Effector memory CD4-positive, alpha-beta T cell (primary cell): ENCODE data around the gene C2orf81.

Experiments used
- DNase-seq, 3 donors: peaks; one replicate each; pipeline ENCODE4 v3.0.0-alpha.2; 2020
- H3K27ac ChIP-seq: 2 replicates; pipeline ENCODE4 v1.7.0; 2013; ENCODE audit warnings: mild to moderate bottlenecking, low read length, moderate library complexity; ENCODE audit not compliant: insufficient read depth, poor library complexity, severe bottlenecking
- H3K27me3 ChIP-seq: replicated peaks from 2 replicates; pipeline ENCODE4 v1.7.0; 2013; ENCODE audit warnings: mild to moderate bottlenecking, low read length; ENCODE audit not compliant: insufficient read depth, control insufficient read depth, poor library complexity, severe bottlenecking
- H3K36me3 ChIP-seq: 2 replicates; pipeline ENCODE4 v1.7.0; 2013; ENCODE audit warnings: mild to moderate bottlenecking, low read length, moderate library complexity; ENCODE audit not compliant: control insufficient read depth, insufficient read depth
- H3K4me1 ChIP-seq: 2 replicates; pipeline ENCODE4 v1.7.0; 2013; ENCODE audit warnings: low read length, mild to moderate bottlenecking; ENCODE audit not compliant: control insufficient read depth, insufficient read depth, poor library complexity, severe bottlenecking
- H3K4me3 ChIP-seq: 2 replicates; pipeline ENCODE4 v1.7.0; 2013; ENCODE audit warnings: low read length, low read depth, mild to moderate bottlenecking; ENCODE audit not compliant: insufficient read depth, poor library complexity, severe bottlenecking
- H3K9me3 ChIP-seq: 2 replicates; pipeline ENCODE4 v1.7.0; 2013; ENCODE audit warnings: mild to moderate bottlenecking, low read length, moderate library complexity; ENCODE audit not compliant: control insufficient read depth

Gene C2orf81

DNA sequence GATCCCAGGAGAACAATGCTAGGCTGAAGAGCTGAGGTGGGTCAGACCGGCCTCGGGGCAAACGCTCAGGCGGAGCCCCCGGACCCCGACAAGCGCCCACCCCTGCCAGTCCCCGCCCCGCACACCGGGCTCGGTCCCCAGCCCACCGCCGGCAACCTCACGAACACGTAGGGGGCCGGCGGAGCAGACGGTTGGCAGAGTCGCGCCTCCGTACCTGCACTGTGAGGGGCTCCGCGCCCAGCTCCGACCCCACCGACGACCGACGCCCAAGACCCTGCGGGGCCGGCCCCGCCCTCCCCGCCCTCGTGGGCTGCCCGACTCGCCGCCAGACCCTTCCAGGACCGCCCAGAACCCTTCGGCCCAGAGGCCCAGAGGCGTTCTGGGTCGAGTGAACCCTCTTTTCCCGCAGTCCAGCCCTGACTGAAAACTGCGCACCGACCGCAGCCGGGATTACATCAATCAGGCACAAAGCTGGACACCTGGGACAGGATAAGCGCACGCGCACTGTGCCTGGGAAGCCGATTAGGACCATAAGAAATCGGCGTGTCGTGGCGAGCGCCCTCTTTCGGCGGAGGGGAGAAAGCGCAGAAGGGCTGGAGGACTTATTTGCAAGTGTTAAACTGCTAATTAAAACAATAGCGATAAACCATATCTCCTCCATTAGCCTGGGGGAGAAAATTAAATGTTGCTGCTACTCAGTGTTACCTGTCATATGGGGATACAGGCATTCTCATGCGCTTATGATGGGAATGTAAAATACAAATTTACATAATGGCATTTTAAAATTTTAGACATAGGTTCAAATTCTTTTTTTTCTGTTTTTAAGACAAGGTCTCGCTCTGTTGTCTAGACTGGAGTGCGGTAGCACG is 29.6 kb downstream of the C2orf81 start:
- peak; percentile 85 to 92 (median 89) for DNase-seq
- Histone ChIP-seq H3K9me3 (no peaks in the 10 kb centered on the region), H3K4me3 (peak overlapping the region; percentile 86), H3K27me3 (no peaks in the 10 kb centered on the region), H3K36me3 (no peaks in the 10 kb centered on the region), H3K4me1 (peaks cover 21% of the 10 kb centered on the region), H3K27ac (peak overlapping the region; percentile 97)

DNA sequence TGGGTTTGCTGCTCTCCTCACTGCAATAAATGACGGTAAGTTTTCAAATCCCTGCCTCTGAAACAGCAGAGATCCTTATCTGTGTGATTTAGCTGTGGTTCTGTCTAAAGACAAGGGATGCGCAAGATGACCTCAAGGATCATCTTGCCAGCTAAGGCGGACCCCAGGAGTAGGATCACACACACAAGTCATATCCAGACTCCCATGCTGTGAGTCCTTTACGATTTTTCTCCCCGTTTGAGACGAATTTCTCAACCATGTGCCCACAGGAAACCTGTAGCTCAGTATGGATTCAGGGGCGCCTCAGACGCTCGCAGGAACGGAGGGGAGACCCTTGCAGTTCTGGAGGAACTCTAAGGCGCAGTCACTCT is 30.2 kb downstream of the C2orf81 start:
- Histone ChIP-seq H3K36me3 (no peaks in the 10 kb centered on the region), H3K27ac (peak overlapping the region; percentile 97), H3K9me3 (no peaks in the 10 kb centered on the region), H3K4me3 (peak overlapping the region; percentile 86), H3K4me1 (peaks cover 21% of the 10 kb centered on the region), H3K27me3 (no peaks in the 10 kb centered on the region)
- no peak for DNase-seq

DNA sequence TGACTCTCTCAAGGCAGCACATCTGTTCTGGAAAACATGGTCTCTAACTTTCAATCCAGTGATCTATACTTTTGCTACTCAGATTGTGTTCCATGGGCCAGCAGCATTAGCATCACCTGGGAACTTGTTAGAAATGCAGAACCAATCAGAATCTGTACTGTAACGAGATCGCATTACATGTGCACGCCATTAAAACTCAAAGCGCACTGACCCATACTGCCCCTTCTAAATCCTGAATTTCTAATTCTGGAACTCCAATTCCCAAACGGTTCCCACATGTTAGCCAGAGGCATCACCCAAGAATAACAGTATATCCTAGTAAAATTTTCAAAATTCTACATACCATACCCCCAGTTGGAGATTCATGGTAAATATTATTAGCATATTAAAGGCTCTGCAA is 30.8 kb downstream of the C2orf81 start:
- Histone ChIP-seq H3K36me3 (no peaks in the 10 kb centered on the region), H3K4me1 (peaks cover 21% of the 10 kb centered on the region), H3K27ac (no peak overlapping the region), H3K27me3 (no peaks in the 10 kb centered on the region), H3K4me3 (peak overlapping the region; percentile 86), H3K9me3 (no peaks in the 10 kb centered on the region)
- no peak for DNase-seq

DNA sequence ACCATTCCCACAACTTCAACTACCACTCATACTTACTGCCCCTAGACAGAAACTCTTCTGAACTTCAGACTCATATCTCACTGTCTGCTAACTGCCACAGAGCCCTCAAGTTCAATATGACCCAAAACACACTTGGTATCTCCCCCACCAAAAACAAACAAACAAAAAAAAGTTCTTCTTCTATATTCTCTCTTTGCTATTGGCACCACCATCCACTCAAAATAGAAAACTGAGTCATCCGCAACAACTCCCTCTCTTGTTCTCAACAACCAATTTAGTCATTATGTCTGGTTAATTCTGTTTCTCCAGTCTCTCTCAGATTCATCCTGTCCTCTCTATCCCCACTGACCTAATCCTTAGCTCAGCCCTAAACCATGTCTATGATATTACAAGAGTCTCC is 34.1 kb downstream of the C2orf81 start:
- Histone ChIP-seq H3K4me1 (peaks cover 21% of the 10 kb centered on the region), H3K27me3 (no peaks in the 10 kb centered on the region), H3K27ac (no peak overlapping the region), H3K9me3 (no peaks in the 10 kb centered on the region), H3K36me3 (peaks cover 3% of the 10 kb centered on the region), H3K4me3 (no peak overlapping the region)
- DNase-seq: no peak

DNA sequence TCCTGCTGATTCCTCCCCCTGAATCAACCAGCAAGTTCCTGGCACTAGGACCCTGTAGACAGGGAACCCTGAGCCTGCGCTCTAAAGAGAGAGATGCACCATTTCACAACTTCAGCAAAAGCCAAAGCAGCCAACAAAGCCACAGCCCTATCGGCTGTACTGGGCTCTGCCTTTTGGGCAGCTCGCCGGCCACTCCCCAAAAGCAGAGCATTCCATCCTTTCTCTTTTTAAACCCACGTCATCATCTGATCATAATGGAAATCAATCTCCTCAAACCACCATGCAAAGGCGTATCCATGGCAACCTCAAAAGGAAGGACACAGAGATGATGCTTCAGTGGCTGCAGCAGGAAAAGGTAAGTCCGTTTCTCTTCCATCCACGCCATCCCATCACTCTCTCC is 36.0 kb downstream of the C2orf81 start:
- Histone ChIP-seq H3K4me3 (no peak overlapping the region), H3K9me3 (no peaks in the 10 kb centered on the region), H3K27ac (no peak overlapping the region), H3K27me3 (no peaks in the 10 kb centered on the region), H3K4me1 (peaks cover 14% of the 10 kb centered on the region), H3K36me3 (peaks cover 3% of the 10 kb centered on the region)
- DNase-seq: no peak

DNA sequence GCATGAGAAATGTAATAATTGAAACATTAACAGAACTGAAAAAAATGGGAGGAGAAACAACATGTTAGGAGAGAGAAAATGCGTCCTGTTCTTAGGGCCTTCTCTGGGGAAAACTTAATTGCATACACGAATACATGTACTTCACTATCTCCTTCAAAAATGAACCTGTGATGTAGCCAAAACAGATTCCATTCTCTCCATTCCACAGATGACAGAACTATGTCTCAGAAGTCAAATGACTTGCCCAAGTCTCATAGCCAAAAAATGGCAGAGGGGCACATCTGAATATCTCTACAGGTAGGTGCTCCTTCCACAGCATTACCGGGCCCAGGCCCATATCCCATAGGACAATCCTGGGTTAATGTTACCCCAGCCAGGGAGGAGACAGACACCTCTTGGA is 37.4 kb downstream of the C2orf81 start:
- no peak overlapping the region for H3K4me3 ChIP-seq
- peaks cover 12% of the 10 kb centered on the region for H3K4me1 ChIP-seq
- no peaks in the 10 kb centered on the region for H3K9me3 ChIP-seq
- no peaks in the 10 kb centered on the region for H3K27me3 ChIP-seq
- peaks cover 3% of the 10 kb centered on the region for H3K36me3 ChIP-seq
- H3K27ac ChIP-seq: no peak overlapping the region
- DNase-seq: no peak

DNA sequence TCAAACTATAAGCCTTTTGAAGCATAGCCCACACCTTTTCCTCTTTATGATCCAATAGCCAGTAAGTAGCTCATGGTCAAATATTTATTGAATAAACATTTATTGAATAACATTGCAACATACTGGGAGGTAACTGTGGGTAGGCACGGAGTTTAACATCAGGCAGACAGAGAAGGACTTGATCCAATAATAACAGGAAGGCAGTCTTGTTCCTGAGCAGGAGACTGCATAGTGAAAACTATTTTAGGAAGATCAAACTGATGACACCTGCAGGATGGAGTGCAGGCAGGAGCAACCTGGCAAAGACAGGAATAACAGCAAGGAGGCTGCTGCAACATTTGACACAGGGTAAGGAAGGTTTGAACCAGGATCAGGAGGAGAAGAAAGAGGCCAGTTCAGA is 38.2 kb downstream of the C2orf81 start:
- Histone ChIP-seq H3K9me3 (no peaks in the 10 kb centered on the region), H3K36me3 (peaks cover 3% of the 10 kb centered on the region), H3K4me1 (peaks cover 12% of the 10 kb centered on the region), H3K27me3 (no peaks in the 10 kb centered on the region), H3K27ac (no peak overlapping the region), H3K4me3 (no peak overlapping the region)
- no peak for DNase-seq

DNA sequence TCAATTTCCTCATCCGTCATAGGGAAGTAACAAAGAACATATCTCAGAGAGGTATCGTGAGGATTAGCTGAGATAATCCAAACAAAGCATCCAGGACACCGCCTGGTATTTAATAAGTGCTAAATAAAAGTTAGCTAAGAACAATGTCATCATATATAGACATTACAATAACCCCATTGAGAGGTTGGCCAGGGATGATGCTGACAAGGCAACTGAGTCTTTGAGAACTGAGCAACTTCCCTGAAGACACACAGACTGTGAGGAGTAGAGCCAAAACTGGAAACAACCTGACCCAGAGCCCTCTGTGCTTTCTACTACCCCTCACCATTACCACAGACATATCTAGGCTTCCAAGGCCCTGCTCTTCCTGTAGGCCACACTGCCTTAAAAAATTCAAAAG is 39.7 kb downstream of the C2orf81 start:
- no peaks in the 10 kb centered on the region for H3K9me3 ChIP-seq
- H3K4me3 ChIP-seq: no peak overlapping the region
- H3K36me3 ChIP-seq: peaks cover 15% of the 10 kb centered on the region
- no peak for DNase-seq
- no peak overlapping the region for H3K27ac ChIP-seq
- H3K27me3 ChIP-seq: no peaks in the 10 kb centered on the region
- H3K4me1 ChIP-seq: peaks cover 12% of the 10 kb centered on the region

DNA sequence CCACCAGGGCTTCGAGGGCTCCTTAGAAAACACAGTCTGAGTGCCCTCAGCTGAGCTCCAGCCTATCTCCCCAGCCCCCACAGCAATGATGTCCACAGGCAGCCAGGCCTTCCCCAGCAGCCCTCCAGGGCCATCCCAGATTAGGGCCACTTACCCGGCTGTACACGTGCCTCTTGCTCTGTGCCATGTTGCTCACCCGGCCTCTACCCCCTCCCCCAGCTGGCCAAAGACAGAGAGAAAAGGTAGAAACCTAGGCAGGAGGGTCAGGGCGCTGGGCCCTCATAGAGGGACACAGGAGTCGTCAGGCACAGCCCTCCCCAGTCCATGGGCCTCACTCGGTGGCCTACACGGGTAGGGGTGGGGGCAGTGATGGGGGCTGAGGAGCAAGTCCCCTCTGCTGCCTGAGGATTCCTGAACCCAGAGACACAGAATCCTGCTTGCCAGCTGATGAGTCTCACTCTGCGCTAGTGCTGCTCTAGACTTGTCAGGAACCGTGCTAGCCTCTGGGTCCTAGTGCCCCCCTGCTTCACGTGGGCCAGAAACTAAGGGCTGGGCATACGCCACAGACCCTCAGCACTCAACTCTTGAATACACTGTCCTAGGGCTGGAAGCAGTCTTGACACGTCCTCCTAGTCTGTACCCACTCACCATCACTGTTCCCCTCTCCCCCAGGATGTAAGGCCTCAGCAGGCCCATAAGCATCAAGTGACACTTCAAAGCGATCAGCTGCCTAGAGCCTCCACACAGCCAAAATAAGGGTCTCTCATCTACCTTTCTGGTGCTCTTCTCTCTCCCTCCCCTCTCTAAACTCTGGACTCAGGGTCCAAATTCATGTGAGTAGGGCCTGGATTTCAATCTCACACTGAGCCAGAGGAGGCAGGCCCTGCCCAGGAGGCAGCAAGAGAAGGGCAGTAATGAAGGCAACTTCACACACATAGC is 41.3 kb downstream of the C2orf81 start, which contains the start of gene DCTN1:
Gene DCTN1 (minus strand): TSS at position 461 of the 939 bp plus-strand sequence. CDS start 274 bp downstream, at position 187.
- no peak within 1 kb of the TSS for H3K27ac ChIP-seq
- H3K9me3 ChIP-seq: no peaks in the 10 kb centered on the region
- no peak within 1 kb of the TSS for H3K4me3 ChIP-seq
- no peak for DNase-seq
- peaks cover 12% of the 10 kb centered on the region for H3K36me3 ChIP-seq
- peaks cover 12% of the 10 kb centered on the region for H3K4me1 ChIP-seq
- H3K27me3 ChIP-seq: no peaks in the 10 kb centered on the region

DNA sequence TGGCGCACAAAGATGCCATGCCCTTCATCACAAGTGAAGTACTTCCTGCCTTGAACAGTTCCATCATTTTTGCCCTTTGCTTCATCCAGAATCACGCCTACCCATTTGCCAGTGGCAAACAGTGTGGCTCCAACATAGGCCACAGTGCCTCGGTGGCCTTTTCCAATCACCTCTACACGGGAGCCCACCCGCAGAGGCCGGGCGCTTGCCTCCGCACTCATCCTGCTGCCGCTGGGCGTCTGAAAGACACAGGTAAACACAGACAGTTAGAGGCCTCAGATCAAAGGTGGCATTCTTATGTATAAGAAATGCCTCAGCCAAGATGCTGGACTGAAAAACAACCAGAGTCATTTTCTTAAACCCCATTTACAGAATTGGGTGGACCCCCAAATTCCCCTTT is 43.4 kb downstream of the C2orf81 start:
- H3K4me1 ChIP-seq: peaks cover 12% of the 10 kb centered on the region
- no peak overlapping the region for H3K27ac ChIP-seq
- H3K9me3 ChIP-seq: no peaks in the 10 kb centered on the region
- peaks cover 12% of the 10 kb centered on the region for H3K36me3 ChIP-seq
- no peak for DNase-seq
- H3K27me3 ChIP-seq: no peaks in the 10 kb centered on the region
- no peak overlapping the region for H3K4me3 ChIP-seq
